HUES6 (cell line): Measurements from ENCODE around the gene WWOX.

Experiments
- H3K27ac ChIP-seq: 2 replicates; pipeline ENCODE4 v1.7.0; 2013; ENCODE audit warnings: low read depth, mild to moderate bottlenecking, low read length, inconsistent platforms
- H3K27me3 ChIP-seq: 2 replicates; pipeline ENCODE4 v1.6.1; 2013; ENCODE audit warnings: low read length; ENCODE audit not compliant: control insufficient read depth, insufficient read depth
- H3K36me3 ChIP-seq: 2 replicates; pipeline ENCODE4 v1.6.1; 2013; ENCODE audit warnings: low read length; ENCODE audit not compliant: control insufficient read depth, insufficient read depth
- H3K4me1 ChIP-seq: 2 replicates; pipeline ENCODE4 v1.6.1; 2013; ENCODE audit warnings: low read length; ENCODE audit not compliant: control insufficient read depth, insufficient read depth
- H3K4me3 ChIP-seq: 2 replicates; pipeline ENCODE4 v1.5.1; 2013; ENCODE audit warnings: low read depth, low read length
- H3K9ac ChIP-seq: one replicate; pipeline ENCODE4 v1.6.1; 2013; ENCODE audit warnings: mild to moderate bottlenecking, low read length
- H3K9me3 ChIP-seq: 2 replicates; pipeline ENCODE4 v1.6.1; 2013; ENCODE audit warnings: low read depth, low read length; ENCODE audit not compliant: control insufficient read depth, insufficient read depth

WWOX gene

GRCh38 chr16:79131321-79132075, 1032.0 kb downstream of the WWOX start:
- Histone ChIP-seq H3K4me3 (no peak overlapping the region), H3K9me3 (0 out of 2 replicates have a peak, but pooled peaks cover 5% of the 10 kb centered on the region), H3K9ac (no peak overlapping the region), H3K36me3 (no peaks in the 10 kb centered on the region), H3K27ac (no peak overlapping the region), H3K27me3 (no peaks in the 10 kb centered on the region), H3K4me1 (no peaks in the 10 kb centered on the region)

- H3K4me1 ChIP-seq = no peaks in the 10 kb centered on the region
- no peak overlapping the region for H3K27ac ChIP-seq
- 0 out of 2 replicates have a peak, but pooled peaks cover 5% of the 10 kb centered on the region for H3K9me3 ChIP-seq
- no peak overlapping the region for H3K4me3 ChIP-seq
- H3K9ac ChIP-seq = no peak overlapping the region
- H3K36me3 ChIP-seq = no peaks in the 10 kb centered on the region
- no peaks in the 10 kb centered on the region for H3K27me3 ChIP-seq
Measured at GRCh38 chr16:79132701-79133100, 1033.2 kb downstream of the WWOX start.

- no peak overlapping the region for H3K9ac ChIP-seq
- H3K9me3 ChIP-seq = 0 out of 2 replicates have a peak, but pooled peaks cover 5% of the 10 kb centered on the region
- no peaks in the 10 kb centered on the region for H3K36me3 ChIP-seq
- H3K4me1 ChIP-seq = no peaks in the 10 kb centered on the region
- no peak overlapping the region for H3K27ac ChIP-seq
- H3K27me3 ChIP-seq = no peaks in the 10 kb centered on the region
- H3K4me3 ChIP-seq = no peak overlapping the region
Measured at GRCh38 chr16:79134300-79134699, 1034.8 kb downstream of the WWOX start.

GRCh38 chr16:79136955-79137354, 1037.5 kb downstream of the WWOX start:
- H3K9me3 ChIP-seq = 0 out of 2 replicates have a peak, but pooled peaks cover 2% of the 10 kb centered on the region
- no peak overlapping the region for H3K4me3 ChIP-seq
- H3K4me1 ChIP-seq = peaks cover 4% of the 10 kb centered on the region; the same call in 1 of the 2 replicates
- no peak overlapping the region for H3K9ac ChIP-seq
- no peak overlapping the region for H3K27ac ChIP-seq
- H3K36me3 ChIP-seq = no peaks in the 10 kb centered on the region
- H3K27me3 ChIP-seq = no peaks in the 10 kb centered on the region

GRCh38 chr16:79137426-79137939, 1038.0 kb downstream of the WWOX start:
- Histone ChIP-seq H3K27ac (no peak overlapping the region), H3K4me3 (no peak overlapping the region), H3K36me3 (no peaks in the 10 kb centered on the region), H3K4me1 (peaks cover 4% of the 10 kb centered on the region; the same call in 1 of the 2 replicates), H3K9ac (no peak overlapping the region), H3K27me3 (no peaks in the 10 kb centered on the region), H3K9me3 (no peaks in the 10 kb centered on the region)

- H3K36me3 ChIP-seq = no peaks in the 10 kb centered on the region
- H3K27me3 ChIP-seq = no peaks in the 10 kb centered on the region
- H3K9me3 ChIP-seq = no peaks in the 10 kb centered on the region
- H3K4me3 ChIP-seq = no peak overlapping the region
- no peak overlapping the region for H3K27ac ChIP-seq
- H3K9ac ChIP-seq = no peak overlapping the region
- H3K4me1 ChIP-seq = peaks cover 4% of the 10 kb centered on the region; the same call in 1 of the 2 replicates
Measured at GRCh38 chr16:79139799-79140198, 1040.3 kb downstream of the WWOX start.

- no peaks in the 10 kb centered on the region for H3K9me3 ChIP-seq
- no peak overlapping the region for H3K4me3 ChIP-seq
- H3K36me3 ChIP-seq = no peaks in the 10 kb centered on the region
- peaks cover 4% of the 10 kb centered on the region; the same call in 1 of the 2 replicates for H3K4me1 ChIP-seq
- H3K27ac ChIP-seq = no peak overlapping the region
- H3K27me3 ChIP-seq = no peaks in the 10 kb centered on the region
- no peak overlapping the region for H3K9ac ChIP-seq
Measured at GRCh38 chr16:79143026-79143425, 1043.6 kb downstream of the WWOX start.

- no peaks in the 10 kb centered on the region for H3K36me3 ChIP-seq
- no peaks in the 10 kb centered on the region for H3K4me1 ChIP-seq
Measured at GRCh38 chr16:79150151-79150550, 1050.7 kb downstream of the WWOX start.

GRCh38 chr16:79150632-79151310, 1051.3 kb downstream of the WWOX start:
- H3K4me3 ChIP-seq = no peak overlapping the region
- no peak overlapping the region for H3K9ac ChIP-seq
- no peaks in the 10 kb centered on the region for H3K27me3 ChIP-seq
- H3K9me3 ChIP-seq = no peaks in the 10 kb centered on the region
- no peak overlapping the region for H3K27ac ChIP-seq
- H3K36me3 ChIP-seq = no peaks in the 10 kb centered on the region
- no peaks in the 10 kb centered on the region for H3K4me1 ChIP-seq

More at GRCh38 chr16:79150151-79150550, 1050.7 kb downstream of the WWOX start:
- Histone ChIP-seq H3K4me3 (no peak overlapping the region), H3K27ac (no peak overlapping the region), H3K27me3 (no peaks in the 10 kb centered on the region), H3K9ac (no peak overlapping the region), H3K9me3 (no peaks in the 10 kb centered on the region)

GRCh38 chr16:79154086-79154485, 1054.6 kb downstream of the WWOX start:
- H3K27me3 ChIP-seq = no peaks in the 10 kb centered on the region
- 0 out of 2 replicates have a peak, but pooled peaks cover 5% of the 10 kb centered on the region for H3K4me1 ChIP-seq

GRCh38 chr16:79155471-79155870, 1056.0 kb downstream of the WWOX start:
- Histone ChIP-seq H3K9me3 (no peaks in the 10 kb centered on the region), H3K27ac (no peak overlapping the region), H3K36me3 (no peaks in the 10 kb centered on the region), H3K9ac (no peak overlapping the region), H3K4me3 (no peak overlapping the region), H3K4me1 (0 out of 2 replicates have a peak, but pooled peaks cover 5% of the 10 kb centered on the region), H3K27me3 (no peaks in the 10 kb centered on the region)

More at GRCh38 chr16:79154086-79154485, 1054.6 kb downstream of the WWOX start:
- H3K9ac ChIP-seq = no peak overlapping the region
- no peaks in the 10 kb centered on the region for H3K9me3 ChIP-seq
- H3K27ac ChIP-seq = no peak overlapping the region
- no peaks in the 10 kb centered on the region for H3K36me3 ChIP-seq
- H3K4me3 ChIP-seq = no peak overlapping the region
